Choroid plexus epithelial cell (primary cell): ENCODE results near the gene SMOC2.
"Not testable (repeated sequence)": the region's sequence is repeated elsewhere in the genome, so short reads cannot be mapped to it uniquely, and the experiment has no call there.

ENCODE experiments used
- DNase-seq: peaks from one replicate; pipeline ENCODE4 v3.0.0-alpha.2; 2010; ENCODE audit warnings: low read depth
- H3K4me3 ChIP-seq: 2 replicates; pipeline ENCODE4 v1.5.1; 2011; ENCODE audit warnings: low read depth, mild to moderate bottlenecking, control low read depth, low read length, moderate library complexity
- TF ChIP-seq, protein P1 (sequence below): conservative IDR thresholded peaks from 2 replicates; pipeline ENCODE4 v1.5.1; 2011; ENCODE audit warnings: low read depth, mild to moderate bottlenecking, control low read depth, inconsistent platforms, low read length, moderate library complexity

Gene SMOC2

DNA sequence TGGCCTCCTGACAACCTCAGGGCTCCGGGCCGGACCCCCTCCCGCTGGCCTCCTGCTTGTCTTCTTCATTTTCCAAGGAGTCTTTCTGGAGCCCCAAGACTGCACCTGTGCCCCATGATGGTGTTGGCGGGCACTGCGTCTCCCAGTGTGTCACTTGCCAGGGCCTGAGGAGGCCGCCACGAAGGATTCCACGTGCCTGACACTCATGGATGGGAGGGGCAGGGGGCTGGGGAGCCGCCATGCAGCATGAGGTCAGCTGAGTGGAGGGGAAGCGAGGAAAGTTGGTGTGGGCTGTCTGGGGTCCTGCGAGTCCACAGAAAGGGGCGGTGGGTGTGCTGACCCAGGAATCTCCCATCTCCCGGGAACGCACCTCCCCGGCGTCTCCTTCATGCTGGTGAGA, 165.7 kb downstream of the SMOC2 start:
- H3K4me3 ChIP-seq: no peak overlapping the region
- TF ChIP-seq, protein P1, sequence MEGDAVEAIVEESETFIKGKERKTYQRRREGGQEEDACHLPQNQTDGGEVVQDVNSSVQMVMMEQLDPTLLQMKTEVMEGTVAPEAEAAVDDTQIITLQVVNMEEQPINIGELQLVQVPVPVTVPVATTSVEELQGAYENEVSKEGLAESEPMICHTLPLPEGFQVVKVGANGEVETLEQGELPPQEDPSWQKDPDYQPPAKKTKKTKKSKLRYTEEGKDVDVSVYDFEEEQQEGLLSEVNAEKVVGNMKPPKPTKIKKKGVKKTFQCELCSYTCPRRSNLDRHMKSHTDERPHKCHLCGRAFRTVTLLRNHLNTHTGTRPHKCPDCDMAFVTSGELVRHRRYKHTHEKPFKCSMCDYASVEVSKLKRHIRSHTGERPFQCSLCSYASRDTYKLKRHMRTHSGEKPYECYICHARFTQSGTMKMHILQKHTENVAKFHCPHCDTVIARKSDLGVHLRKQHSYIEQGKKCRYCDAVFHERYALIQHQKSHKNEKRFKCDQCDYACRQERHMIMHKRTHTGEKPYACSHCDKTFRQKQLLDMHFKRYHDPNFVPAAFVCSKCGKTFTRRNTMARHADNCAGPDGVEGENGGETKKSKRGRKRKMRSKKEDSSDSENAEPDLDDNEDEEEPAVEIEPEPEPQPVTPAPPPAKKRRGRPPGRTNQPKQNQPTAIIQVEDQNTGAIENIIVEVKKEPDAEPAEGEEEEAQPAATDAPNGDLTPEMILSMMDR: no peak
- DNase-seq: no peak

DNA sequence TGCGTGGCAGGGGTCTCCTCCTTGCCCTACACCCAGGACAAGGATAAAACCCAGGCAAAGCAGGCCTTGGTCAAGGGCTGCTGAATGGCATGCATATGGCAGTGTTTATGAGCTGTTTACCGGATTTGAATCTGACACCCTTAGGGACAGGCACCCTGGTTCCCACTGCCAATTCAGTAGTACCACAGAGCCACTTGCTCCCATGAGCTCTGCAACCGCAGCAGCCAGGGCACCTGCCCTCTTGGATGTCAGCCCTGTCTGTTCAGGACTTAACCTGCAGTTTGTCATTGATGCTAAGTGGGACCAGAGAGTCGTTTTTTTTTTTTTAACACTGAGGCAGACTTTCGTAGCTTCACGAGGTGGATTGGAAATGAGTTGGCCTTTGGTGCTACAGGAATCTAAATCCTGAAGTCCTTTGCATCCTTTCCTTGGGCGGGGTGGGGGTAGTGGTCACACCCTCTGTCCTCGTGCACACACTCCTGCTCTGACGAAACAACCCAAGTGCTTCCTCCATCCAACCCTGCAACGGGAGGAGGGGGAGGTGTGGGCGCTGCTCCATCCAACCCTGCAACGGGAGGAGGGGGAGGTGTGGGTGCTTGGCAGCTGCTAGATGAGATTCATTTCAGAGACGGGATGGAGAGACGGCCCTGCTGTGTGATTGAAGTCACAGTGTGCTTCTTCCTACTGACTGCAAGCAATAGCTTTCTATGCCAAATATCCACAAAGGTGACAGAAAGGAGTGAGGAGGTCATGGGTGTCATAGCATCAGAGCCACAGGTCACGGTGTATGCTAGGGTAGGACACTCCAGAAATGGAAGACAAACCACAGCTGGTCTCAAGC, 166.5 kb downstream of the SMOC2 start:
- no peak overlapping the region for H3K4me3 ChIP-seq
- TF ChIP-seq, protein P1: no peak
- no peak for DNase-seq

DNA sequence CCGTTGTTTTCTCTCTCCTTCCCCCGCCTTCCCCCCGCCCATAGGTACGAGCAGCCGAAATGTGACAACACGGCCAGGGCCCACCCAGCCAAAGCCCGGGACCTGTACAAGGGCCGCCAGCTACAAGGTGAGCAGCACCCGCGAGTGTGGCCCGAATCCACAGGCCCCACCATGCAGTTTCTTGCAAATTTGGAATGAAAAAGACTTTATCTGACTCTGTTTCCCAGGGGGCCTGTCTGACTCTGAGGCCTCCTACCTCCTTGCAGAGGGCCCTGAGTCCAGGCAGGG, 167.1 kb downstream of the SMOC2 start:
- no peak overlapping the region for H3K4me3 ChIP-seq
- DNase-seq: no peak
- TF ChIP-seq, protein P1: no peak

DNA sequence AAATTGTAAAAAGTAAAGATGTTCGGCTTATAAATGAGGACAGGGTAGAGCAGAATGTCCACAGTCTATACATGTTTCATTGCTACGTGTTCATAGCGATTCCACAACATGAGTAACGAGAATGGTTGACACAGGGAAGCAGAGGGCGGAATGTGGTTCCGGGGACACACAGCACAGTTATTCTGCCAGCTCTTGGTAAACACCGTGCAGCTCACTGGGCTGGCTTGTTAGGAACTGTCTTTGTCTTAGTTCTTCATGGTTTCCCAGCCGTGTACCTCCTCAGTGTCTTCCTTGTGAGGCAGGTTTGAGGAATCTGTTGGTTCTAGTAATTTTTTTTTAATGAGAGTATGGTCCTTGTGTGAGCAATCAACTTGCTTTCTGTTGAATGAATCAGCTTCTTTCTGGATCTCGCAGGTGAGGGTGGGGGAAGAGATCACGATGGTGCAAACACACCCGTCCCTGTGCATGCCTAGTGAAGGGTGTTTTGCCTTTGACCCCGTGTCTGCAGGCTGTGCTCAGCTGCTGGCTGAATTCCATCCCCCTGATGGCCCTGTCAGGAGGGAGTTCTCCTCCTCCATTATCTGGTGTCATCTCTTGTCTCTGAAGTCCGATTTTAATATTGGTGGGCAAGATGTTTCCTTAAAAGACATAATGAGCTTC, 168.2 kb downstream of the SMOC2 start:
- H3K4me3 ChIP-seq: no peak overlapping the region
- no peak for DNase-seq
- TF ChIP-seq, protein P1: no peak

DNA sequence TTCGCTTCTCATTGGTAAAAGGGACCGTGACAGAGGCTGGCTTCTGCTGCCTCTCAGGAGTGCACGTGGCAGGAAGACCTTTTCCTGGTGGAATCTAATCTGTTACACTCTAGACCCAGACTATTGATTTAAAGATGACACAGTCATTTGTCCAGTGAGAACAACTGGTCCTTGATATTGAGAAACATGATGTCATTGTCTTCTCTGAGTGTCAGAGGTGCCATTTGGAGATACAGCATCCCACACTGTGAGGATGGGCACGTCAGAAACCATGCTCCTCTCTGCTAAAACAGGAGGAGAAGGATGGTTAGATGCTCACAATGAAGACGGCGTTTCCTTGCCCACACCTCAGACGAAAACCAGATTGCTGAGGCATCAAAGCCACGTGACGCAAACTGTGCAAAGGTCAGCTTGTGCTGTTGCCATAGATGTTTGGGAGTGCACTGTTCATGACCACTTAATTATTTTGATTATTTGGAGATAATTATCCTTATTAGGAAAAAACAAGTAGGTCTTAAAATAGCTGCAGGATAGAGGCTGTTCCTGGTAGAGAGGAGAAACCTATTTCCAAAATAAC, 169.0 kb downstream of the SMOC2 start:
- DNase-seq: no peak
- H3K4me3 ChIP-seq: no peak overlapping the region
- TF ChIP-seq, protein P1: no peak

DNA sequence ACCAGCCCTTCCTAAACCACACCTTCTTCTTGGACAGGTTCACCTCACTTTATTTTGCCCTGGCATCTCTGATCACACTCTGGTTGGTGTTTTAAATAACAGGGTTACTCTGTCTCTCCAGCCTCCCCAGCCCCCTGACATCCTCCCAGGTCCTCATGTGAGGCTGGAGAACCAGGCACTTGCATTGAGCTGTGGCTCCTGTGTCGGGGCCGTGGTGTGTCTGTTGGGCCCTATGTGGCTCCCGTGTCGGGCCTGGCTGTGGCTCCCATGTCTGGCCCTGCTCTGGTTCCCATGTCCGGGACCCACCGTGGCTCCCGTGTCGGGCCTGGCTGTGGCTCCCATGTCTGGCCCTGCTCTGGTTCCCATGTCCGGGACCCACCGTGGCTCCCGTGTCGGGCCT, 170.0 kb downstream of the SMOC2 start:
- DNase-seq: not testable (repeated sequence)

DNA sequence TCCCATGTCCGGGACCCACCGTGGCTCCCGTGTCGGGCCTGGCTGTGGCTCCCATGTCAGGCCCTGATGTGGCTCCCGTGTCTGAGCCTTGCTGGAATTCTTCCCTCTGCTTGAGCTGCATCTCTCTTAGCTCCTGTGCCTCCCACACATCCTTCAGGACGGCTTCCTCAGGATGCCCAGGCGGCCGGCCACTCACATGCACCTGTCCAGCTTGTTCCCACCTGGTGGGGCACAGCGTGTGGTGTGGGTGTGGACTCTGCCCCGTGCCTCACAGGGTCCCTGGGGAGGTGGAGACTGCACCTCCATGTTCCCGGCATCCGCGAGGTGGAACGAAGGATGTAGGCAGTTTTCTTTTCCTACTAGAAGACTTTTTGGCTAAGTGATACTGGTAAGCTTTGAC, 170.7 kb downstream of the SMOC2 start:
- TF ChIP-seq, protein P1: no peak

More for the DNA sequence above, 170.0 kb downstream of the SMOC2 start:
- H3K4me3 ChIP-seq: not testable (repeated sequence)

More for the DNA sequence above, 170.7 kb downstream of the SMOC2 start:
- DNase-seq: no peak
- no peak overlapping the region for H3K4me3 ChIP-seq
